Cardiac septum (tissue), 1 donor: Measurements from ENCODE around the gene ABTB1. TPM values are rescaled to one million over a fixed set of nuclear protein-coding genes. Genes with fewer than 3 reads are reported as not detected.

Source experiments
- DNase-seq: peaks from one replicate; pipeline ENCODE4 v3.0.0-alpha.2; 2020; ENCODE audit warnings: low spot score
- intact Hi-C: fragments of 100-400 bp; cut with DNase I; formaldehyde crosslinking; loops from one replicate; pipeline ENCODE4 v1.14.0; 2022
- total RNA-seq: library from RNA; stranded (reverse); fragmentation: NEBNext Ultra II Directional; extraction: Animal tissue kit (Norgen Biotek cat#: 25700); gene quantifications from one replicate; pipeline ENCODE4 v1.2.1, GENCODE V29; 2021
- donor health status: DM: no; HTN: no; CAD: no.

ABTB1 gene
- total RNA-seq, 1 donor from 2014 or later = 25.5 TPM

DNA sequence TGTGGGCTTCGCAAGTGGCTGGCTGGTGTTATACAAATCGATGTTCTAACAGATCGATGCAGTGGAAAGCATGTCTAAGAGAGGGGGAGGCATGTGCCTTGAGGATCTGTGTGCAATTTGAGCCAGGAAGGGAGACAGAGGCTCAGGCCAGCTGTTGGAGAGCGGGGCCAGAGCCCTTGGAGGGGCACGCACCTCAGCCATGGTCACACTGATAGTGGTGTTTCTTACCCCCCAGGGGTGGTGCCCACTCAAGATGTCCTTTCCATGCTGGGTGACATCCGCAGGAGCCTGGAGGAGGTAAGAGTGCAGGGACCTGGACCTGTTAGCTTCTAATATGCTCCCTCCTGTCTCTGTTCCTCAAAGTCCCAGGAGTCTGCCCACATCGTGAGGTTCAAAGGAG is 3.8 kb upstream of the ABTB1 start:
- intact Hi-C loops = no loop called here
- no peak for DNase-seq

DNA sequence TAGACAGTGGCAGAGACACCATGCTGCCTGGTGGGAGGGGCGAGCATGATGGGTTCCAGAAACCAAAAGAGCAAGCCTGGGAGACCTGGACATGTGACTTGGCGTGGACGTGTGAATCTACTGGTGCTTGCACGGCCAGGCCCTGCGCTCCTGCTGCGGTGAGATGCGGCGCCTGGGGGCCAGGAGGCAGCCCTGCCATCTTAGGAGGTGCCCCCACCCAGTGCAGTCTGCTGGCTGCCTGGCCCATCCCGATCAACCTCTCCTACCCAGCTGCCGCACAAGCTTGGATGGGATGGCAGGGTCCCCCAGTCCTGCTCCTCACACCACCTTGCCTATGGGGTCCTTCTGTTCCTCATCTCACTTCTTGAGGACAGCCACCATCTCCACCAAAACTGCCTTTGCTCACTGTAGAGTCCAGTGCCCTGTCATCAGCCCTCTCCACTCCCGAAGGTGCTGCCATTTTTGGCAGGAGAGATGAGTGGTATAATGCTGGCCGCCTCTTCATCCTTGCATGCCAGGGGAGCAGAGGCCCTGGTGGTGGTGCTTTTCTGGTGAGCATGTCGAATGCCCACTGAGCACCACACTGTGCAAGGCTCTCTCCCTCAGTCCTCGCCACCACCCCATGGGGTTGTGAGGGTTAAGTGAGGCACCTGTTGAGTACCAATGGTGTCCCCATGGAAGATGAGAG is 3.1 kb upstream of the ABTB1 start:
- peak; percentile 41 for DNase-seq
- intact Hi-C loops = loop anchor here (5.0 to 10.0 kb wide), 2 partner anchors 77 to 1195 kb away; partner anchors contain the start of genes TPRA1 and ZXDC

DNA sequence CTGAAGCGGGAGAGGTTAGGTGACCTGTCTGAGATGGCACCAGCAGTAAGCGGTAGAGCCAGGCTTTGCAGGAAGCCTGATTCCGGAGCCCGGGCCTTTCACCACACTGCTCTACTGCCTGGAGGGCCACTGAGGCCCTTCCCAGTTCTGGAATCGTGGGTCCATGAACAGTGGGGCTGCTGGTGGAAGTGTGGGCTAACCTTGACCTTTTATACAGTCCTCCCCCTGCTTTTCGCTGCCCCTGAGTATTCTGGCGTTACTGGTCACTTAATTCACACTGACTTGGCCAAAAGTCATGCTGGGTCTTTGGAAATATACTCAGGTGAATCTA is 2.6 kb upstream of the ABTB1 start:
- peak; percentile 53 for DNase-seq
- intact Hi-C loops = loop anchor here (5.0 to 10.0 kb wide), 2 partner anchors 78 to 1195 kb away; partner anchors contain the start of genes TPRA1 and ZXDC

DNA sequence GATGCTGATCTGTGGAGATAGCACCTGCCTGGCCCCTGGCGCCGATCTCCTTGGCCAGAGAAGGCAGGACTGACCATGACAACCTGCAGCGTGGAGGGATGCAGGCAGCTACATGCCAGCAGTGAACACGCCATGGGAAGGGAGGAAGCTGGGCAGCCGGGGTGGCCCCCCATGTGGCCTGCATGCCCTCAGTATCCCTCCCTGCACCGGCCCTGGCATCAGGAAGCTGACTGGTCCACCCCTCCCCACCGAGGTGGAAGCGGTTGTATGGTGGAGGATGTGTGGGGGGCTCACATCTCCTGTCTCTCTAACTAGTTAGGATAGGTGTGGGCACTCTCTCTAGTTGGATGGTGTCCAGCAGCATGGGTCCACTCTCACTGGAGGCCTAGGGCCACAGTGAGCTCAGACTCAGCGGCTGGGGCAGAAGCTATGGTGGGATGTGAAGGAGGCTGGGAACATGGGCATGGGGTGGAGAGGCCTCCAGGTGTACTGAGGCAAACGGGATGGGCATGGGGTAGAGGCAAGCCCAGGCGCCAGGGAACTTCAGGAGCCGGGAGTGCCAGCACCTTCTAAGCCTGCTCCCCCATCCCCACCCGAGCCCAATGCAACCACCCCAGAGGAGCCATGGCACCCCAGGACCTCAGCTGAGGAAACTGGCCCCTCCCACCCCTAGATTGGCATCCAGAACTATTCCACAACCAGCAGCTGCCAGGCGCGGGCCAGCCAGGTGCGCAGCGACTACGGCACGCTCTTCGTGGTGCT is 1.8 kb upstream of the ABTB1 start:
- DNase-seq = peak; percentile 73

DNA sequence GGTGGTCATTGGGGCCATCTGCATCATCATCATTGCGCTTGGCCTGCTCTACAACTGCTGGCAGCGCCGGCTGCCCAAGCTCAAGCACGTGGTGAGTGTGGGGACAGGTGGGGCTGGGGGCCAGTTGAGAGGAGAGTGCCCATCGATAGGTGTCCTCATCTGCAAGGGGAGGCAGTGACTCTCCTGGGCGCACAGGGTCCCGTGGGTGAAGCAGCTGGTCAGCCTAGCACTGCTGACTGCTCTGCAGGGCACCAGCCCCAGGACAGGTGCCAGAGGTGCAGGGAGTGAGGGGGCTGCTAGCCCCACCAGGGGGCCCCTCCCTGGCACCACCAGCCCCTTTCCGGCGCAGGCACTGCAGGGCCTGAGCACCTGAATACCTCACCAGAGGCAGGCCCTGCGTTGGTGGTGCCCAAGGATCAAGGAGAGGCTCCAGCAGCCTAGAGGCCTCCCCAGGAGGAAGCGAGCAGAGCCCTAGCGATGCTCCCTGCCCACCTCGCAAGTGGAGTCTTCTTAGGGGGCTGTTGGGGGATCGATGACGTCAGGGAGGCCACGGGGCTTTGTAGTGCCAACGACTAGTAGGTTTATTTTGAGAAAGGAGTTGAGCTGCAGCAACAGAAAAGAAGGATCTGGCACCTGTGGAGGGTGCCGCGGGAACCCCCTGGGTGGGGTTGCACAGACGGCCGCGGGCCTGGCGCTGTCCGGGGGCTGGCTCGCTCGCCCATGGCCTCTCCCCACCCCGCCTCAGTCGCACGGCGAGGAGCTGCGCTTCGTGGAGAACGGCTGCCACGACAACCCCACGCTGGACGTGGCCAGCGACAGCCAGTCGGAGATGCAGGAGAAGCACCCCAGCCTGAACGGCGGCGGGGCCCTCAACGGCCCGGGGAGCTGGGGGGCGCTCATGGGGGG is 976 bp upstream of the ABTB1 start:
- intact Hi-C loops = loop anchor here (2.0 to 10.0 kb wide), 3 partner anchors 65 to 1197 kb away; partner anchors contain the start of genes TPRA1 and ZXDC
- peak; percentile 75 for DNase-seq

More for the DNA sequence above, 1.8 kb upstream of the ABTB1 start:
- intact Hi-C loops = loop anchor here (5.0 to 10.0 kb wide), 2 partner anchors 79 to 1196 kb away; partner anchors contain the start of genes TPRA1 and ZXDC

DNA sequence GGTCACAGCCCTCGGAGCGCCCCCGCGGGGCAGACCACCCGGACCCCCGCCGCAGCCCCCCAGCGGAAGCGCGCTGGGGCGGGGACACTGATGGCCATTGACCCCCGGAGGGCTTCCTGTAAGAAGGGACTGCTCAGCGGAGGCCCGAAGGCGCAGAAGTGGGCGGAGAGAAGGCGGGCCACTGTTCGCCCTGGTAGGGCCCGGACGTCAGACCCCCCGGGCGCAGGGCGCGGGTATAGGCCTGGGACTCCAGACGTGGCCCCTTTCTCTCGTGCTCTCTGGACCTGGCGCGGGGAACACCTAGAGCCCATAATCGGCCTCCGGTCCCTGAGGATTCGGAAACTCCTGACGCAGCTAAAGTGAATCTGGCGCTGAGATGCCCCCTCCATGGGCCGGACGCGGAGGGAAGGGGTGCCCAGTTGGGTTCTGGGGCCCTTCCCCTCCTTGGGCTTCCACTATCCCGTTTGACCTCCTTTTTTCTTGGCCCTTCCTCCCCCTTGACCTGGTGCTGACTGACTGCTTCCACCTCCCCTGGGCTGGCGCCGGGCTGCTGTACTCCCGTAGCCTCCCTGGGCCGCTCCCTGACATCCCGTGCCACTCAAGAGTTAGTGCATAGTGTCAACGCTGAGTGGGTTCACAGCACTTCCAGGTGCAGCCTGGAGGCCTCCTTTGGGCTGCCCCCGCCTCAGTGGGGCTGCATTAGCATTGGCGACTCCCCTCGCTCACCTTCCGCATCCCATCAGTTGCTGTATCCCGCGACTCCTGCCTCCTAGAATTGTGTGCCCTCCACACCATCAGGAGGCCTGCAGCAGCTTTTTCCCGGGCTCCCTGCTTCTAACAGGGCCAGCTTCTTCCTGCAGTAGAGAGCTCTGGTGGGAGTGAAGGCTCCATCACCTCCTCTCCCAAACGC is 694 bp downstream of the ABTB1 start:
- intact Hi-C loops = loop anchor here (2.0 to 10.0 kb wide), 3 partner anchors 67 to 1199 kb away; partner anchors contain the start of genes TPRA1 and ZXDC

DNA sequence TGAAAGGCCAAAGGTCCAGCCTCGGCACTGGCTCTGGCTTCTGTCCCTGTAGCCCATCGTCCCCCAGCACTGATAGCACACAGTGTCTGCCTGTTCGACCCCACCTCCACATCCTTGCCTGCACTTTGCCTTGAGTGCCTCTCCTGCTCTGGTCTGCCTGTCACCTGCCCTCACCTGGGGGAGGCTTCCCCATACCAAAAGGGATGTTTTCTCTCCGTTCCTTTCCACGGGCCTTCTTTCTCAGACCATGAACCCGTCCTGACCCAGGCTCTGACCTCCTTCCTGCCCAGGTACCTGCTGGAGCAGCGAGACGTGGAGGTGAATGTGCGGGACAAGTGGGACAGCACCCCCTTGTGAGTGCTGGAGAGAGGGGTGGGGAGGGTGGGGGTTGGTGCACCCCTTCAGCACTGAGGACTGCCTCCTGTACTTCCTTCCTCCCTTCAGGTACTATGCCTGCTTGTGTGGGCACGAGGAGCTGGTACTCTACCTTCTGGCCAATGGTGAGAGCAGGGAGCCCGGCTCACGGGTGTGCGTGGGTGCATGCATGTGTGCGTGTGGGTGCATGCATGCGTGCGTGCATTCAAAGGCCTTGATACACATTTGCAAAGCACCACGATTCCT is 1.5 kb downstream of the ABTB1 start:
- intact Hi-C loops = loop anchor here (5.0 to 10.0 kb wide), 2 partner anchors 82 to 1199 kb away; partner anchors contain the start of genes TPRA1 and ZXDC
- peak; percentile 59 for DNase-seq

More for the DNA sequence above, 694 bp downstream of the ABTB1 start:
- peak; percentile 86 for DNase-seq

DNA sequence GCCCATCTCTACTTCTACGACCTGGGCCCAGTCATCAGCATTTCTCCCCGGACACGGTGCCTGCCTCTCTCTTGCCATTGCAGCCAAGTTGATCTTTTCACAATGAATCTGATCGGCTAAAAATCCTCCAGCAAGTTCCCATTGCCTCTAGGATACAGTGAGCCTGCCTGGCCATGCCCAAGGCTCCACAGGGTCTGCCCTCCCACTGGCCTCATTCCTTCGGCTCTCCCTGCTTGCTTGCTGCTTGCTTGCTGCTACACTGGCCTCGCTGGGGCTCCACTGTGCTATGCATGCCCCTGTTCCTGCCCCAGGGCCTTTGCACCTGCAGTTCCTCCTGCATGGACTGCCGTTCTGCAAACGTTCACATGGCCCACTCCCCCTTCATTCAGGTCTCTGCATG is 2.0 kb downstream of the ABTB1 start:
- intact Hi-C loops = loop anchor here (5.0 to 10.0 kb wide), 2 partner anchors 82 to 1200 kb away; partner anchors contain the start of genes TPRA1 and ZXDC
- peak; percentile 72 for DNase-seq

DNA sequence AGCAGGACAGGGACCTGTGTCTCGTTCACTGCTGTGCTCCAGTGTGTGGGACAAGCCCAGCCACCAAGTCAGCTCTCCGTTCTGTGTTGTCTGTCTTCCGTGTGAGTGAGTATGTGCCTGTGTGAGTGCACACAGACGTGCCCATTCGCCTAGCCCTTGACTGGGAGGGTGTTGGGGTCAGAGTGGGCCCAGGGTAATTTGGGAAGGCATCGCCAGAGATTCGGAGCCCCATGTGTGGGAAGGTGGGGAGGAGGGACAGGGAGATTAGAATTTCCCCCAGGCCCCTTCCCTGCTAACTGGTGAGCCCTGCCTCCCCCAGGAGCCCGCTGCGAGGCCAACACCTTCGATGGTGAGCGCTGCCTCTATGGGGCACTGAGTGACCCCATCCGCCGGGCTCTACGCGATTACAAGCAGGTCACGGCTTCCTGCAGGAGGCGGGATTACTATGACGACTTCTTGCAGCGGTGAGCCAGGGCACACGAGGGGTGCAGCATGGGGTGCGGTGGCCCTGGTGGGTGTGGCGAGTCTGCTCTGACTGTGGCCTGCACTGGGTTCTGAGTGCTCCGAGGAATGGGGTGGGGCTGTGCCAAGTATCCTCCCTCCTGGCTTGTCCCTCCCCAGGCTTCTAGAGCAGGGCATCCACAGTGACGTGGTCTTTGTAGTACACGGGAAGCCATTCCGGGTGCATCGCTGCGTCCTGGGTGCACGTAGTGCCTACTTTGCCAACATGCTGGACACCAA is 3.1 kb downstream of the ABTB1 start:
- intact Hi-C loops = loop anchor here (10.0 kb wide), 1 partner anchor 1201 kb away; the partner anchor contains the start of gene ZXDC
- peak; percentile 41 for DNase-seq

DNA sequence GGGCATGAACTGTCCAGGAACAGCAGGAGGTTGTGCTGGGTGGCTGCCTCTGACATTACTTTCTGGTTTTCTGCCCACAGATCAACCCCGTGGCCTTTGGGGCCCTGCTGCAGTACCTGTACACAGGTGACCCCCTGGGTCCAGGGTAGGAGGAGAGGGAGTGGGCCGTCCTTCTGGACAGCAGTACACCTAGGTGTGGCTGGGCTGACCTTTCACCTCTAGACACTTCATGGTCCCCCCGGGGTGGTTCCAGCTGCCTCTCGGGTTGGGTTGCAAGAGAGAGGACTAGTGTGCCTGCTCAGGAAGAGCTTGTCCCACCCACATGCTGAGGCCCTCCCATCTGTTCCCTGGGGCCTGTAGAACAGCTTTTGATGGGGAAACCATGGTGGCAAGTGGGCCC is 3.7 kb downstream of the ABTB1 start:
- peak; percentile 59 for DNase-seq
- intact Hi-C loops = loop anchor here (10.0 kb wide), 1 partner anchor 1202 kb away; the partner anchor contains the start of gene ZXDC

DNA sequence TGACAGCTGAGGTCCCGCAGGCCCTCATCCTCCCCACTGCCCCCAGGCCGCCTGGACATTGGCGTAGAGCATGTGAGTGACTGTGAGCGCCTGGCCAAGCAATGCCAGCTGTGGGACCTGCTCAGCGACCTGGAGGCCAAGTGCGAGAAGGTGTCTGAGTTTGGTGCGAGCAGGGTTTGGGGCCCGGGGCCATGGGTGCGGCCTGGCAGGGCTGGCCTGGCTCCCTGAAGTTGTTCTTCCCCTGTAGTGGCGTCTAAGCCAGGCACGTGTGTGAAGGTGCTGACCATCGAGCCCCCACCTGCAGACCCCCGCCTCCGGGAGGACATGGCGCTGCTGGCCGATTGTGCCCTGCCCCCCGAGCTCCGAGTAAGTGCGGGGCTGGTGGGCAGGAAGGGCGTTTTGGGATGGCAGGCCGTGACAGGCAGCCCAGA is 4.2 kb downstream of the ABTB1 start:
- intact Hi-C loops = loop anchor here (10.0 kb wide), 1 partner anchor 1202 kb away; the partner anchor contains the start of gene ZXDC
- DNase-seq = peak; percentile 73

DNA sequence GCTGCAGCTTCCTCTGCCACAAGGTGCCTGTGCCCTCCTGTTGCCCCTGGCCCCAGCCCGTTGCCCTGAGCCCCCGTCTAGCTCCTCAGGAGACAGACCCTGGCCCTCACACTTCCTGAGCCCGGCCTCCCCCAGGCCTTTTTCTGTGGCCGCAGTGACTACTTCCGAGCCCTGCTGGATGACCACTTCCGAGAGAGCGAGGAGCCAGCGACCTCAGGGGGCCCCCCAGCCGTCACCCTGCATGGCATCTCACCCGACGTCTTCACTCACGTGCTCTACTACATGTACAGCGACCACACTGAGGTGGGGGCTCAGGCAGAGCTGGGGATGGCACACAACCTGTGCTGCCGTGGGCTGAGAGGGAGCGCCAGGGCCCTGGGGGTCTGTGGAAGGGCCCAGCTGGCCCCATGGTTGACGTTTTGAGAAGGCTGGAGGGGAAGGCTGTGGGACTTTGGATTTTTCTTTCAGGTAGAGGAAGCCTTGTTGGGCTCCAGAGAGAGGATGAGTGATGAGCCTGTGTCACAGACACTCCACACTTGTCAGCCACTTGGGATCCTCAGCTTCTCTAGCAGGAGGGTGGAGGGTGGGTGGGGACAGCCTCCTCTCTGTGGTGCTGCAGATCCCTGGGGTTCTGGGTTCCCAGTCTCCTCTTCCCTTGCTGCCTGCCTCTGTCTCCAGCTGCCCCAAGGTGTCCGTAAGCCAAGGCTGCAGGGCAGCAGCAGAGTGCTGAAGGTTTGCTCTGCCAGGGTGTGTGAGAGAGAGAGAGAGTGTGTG is 5.0 kb downstream of the ABTB1 start:
- DNase-seq = peak; percentile 67
- intact Hi-C loops = loop anchor here (10.0 kb wide), 1 partner anchor 1203 kb away; the partner anchor contains the start of gene ZXDC

DNA sequence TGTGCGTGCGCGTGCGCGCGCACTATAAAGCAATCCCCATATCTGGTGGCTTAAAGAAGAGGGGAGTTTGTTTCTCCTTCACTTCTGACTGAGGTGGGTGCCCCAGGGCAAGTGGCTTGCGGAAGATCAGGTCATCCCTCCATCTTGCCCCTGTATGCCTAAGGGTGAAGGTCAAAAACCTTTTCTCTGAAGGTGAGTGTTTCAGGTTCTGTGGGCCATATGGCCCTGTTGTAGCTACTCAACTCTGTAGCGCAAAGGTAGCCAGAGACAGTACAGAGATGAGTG is 5.5 kb downstream of the ABTB1 start:
- DNase-seq = peak; percentile 63
- intact Hi-C loops = loop anchor here (10.0 kb wide), 1 partner anchor 1203 kb away; the partner anchor contains the start of gene ZXDC

DNA sequence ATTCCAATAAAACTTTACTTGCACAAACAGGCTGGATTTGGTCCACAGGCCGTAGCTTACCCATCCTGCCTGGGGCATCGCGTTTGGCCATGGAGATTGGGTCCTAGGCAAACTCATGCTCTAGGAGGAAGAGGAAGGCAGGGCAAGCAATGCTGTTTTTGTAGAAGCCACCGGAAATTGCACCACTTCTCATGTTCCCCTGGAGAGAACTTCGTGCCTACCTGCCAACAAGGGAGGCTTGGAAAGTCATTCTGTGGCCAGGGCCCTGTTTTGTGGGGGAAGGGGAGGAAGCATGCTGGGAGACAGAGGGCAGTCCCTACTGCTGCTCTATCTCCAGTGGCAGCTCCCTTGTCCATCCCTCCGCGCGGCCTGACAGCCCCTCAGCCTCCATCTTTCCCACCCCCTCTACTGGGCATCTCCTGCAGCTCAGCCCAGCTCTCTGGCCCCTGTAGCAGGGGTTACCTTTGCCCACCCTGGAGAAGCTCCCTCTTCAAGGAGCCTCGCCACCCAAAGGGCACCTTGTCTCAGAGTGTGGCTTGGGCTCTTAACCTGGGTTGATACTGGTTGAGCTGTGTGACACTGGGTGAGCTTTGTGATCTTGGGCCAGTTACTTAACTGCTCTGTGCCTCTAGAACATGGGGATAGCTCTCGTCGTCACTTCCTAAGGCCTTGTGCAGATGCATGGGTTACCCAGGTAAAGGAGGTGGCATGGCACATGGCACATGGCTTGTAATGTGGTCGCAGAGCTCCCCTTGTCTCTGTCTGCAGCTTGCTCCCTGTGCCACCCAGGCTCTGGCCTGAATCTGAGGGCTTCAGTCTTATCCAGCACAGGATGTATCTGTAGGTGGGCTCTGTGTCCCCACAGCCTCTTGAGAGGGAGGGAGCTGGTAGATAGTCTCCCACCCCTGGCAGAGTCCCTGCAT is 6.1 kb downstream of the ABTB1 start:
- intact Hi-C loops = loop anchor here (10.0 kb wide), 1 partner anchor 1204 kb away; the partner anchor contains the start of gene ZXDC
- DNase-seq = peak; percentile 88

DNA sequence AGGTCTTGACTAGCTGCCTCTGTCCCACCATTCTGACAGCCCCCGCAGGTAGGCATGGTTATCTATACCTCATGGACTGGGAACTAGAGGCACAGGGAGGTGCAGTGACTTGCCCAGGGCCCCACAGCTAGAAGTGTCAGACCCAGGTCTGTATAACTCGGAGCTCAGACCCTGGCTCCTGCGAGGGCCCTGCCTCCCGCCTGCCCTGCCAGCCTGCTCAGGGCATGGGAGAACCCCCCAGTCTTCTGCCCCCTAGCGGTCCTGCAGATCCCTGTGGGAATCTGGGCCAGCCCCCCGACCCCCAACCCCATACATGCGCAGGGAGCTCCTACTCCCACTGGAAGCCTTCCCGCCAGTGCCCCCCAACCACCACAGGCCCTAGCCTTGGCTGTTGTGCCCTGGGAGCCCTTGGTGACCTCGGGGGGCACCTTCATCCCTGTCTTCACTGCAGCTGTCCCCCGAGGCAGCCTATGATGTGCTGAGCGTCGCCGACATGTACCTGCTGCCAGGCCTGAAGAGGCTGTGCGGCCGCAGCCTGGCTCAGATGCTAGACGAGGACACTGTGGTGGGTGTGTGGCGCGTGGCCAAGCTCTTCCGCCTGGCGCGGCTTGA is 6.9 kb downstream of the ABTB1 start:
- DNase-seq = peak; percentile 73

More for the DNA sequence above, 6.9 kb downstream of the ABTB1 start:
- intact Hi-C loops = loop anchor here (10.0 kb wide), 1 partner anchor 1205 kb away; the partner anchor contains the start of gene ZXDC
